HepG2 (cell line): ENCODE data around the gene TEKT5. TPM values are rescaled to one million over a fixed set of nuclear protein-coding genes. Genes with fewer than 3 reads are reported as not detected.

Source experiments
- ATAC-seq: fragments of 200-7000 bp; cut with Tn5 transposase; 3 replicates; pipeline ENCODE4 v1.9.1; 2020; ENCODE audit warnings: mild to moderate bottlenecking, moderate library complexity
- BruUV-seq: library from RNA; stranded (reverse); fragments of 400-500 nt; replicated peaks from 2 replicates; lab custom pipeline; 2021; lab: Mats Ljungman, UMichigan
- CTCF ChIA-PET: fragments of 300-600 bp; formaldehyde crosslinking; extraction: SDS; loops from one replicate; lab custom pipeline; 2021; ENCODE audit warnings: low total read pairs, inconsistent platforms, low intra/inter-chr PET ratio; lab: Yijun Ruan, JAX
- POLR2A ChIA-PET: fragments of 350-600 bp; sonication (Branson Sonifier 250); formaldehyde crosslinking; loops from one replicate; lab custom pipeline; 2020; ENCODE audit warnings: antibody characterized with exemption, inconsistent platforms; lab: Yijun Ruan, JAX
- DNase-seq: peaks from one replicate; pipeline ENCODE4 v3.0.0-alpha.2; 2015; ENCODE audit warnings: low spot score
- FAIRE-seq: peaks from 3 replicates; lab custom pipeline; 2011; peaks lifted over from hg19 to GRCh38; lab: Jason Lieb, UNC
- H2AFZ ChIP-seq: one replicate; pipeline ENCODE4 v1.6.1; 2011; ENCODE audit warnings: low read length, inconsistent platforms
- H3K27ac ChIP-seq: fragments of 300-600 bp; 3 replicates; pipeline ENCODE4 v1.8.0; 2011; ENCODE audit warnings: mixed run types, mild to moderate bottlenecking, mixed read lengths, low read length, inconsistent platforms; ENCODE audit not compliant: insufficient read depth; ENCODE audit errors: extremely low read length
- H3K27me3 ChIP-seq, 2 experiments: fragments of 200-600 bp in 1 of 2; 2 replicates in 1 of 2; 3 replicates in 1 of 2; pipeline versions ENCODE4 v1.6.0 to v1.8.0; 2011; ENCODE audit warnings: low read length in 2 of 2, mild to moderate bottlenecking in 2 of 2, moderate library complexity in 2 of 2, inconsistent platforms in 1 of 2; ENCODE audit not compliant: insufficient read depth in 2 of 2, control insufficient read depth in 1 of 2
- H3K36me3 ChIP-seq, 2 experiments: fragments of 200-600 bp in 1 of 2; replicated peaks in 1 of 2; 2 replicates in 1 of 2; 3 replicates in 1 of 2; pipeline versions ENCODE4 v1.5.1 to v1.8.0; 2011; ENCODE audit warnings: low read length in 2 of 2, inconsistent platforms in 1 of 2; ENCODE audit not compliant: insufficient read depth in 2 of 2, control insufficient read depth in 1 of 2
- H3K4me1 ChIP-seq: 2 replicates; pipeline ENCODE4 v1.5.1; 2012; ENCODE audit warnings: low read length, inconsistent platforms; ENCODE audit not compliant: insufficient read depth
- H3K4me2 ChIP-seq: 2 replicates; pipeline ENCODE4 v1.6.0; 2011; ENCODE audit warnings: low read depth, low read length, inconsistent platforms
- H3K4me3 ChIP-seq, 3 experiments: fragments of 200-600 bp in 1 of 3; sonication (generic), shearing (Covaris generic) in 1 of 3; replicated peaks in 1 of 3; 2 replicates each; pipeline ENCODE4 v1.5.1; 2011 to 2016; ENCODE audit warnings: low read length in 3 of 3, inconsistent platforms in 2 of 3, low read depth in 2 of 3, mild to moderate bottlenecking in 2 of 3, control low read depth in 1 of 3, mixed read lengths in 1 of 3; ENCODE audit not compliant: insufficient read depth in 1 of 3
- H3K79me2 ChIP-seq: one replicate; pipeline ENCODE4 v1.6.1; 2011; ENCODE audit warnings: low read length, inconsistent platforms; ENCODE audit not compliant: insufficient read depth
- H3K9ac ChIP-seq: 2 replicates; pipeline ENCODE4 v1.6.0; 2011; ENCODE audit warnings: mild to moderate bottlenecking, low read depth, low read length, inconsistent platforms; ENCODE audit not compliant: insufficient read depth
- H3K9me3 ChIP-seq: 2 replicates; pipeline ENCODE4 v1.5.1; 2012; ENCODE audit warnings: mild to moderate bottlenecking, low read length
- H4K20me1 ChIP-seq: 2 replicates; pipeline ENCODE4 v1.6.0; 2011; ENCODE audit warnings: inconsistent platforms, mild to moderate bottlenecking, low read length, moderate library complexity; ENCODE audit not compliant: insufficient read depth
- CCAR2 ChIP-seq: fragments of 200-400 bp; formaldehyde crosslinking; optimal IDR thresholded peaks from 2 replicates; pipeline ENCODE3; 2018; ENCODE audit warnings: low read depth, mild to moderate bottlenecking, low read length, moderate library complexity
- EHMT2 ChIP-seq: fragments of 200-600 bp; sonication (generic); IDR thresholded peaks from 2 replicates; pipeline ENCODE4 v1.7.0; 2017; ENCODE audit warnings: antibody characterized with exemption, low read depth, low read length, borderline replicate concordance
- ESRRA ChIP-seq: sonication (generic); formaldehyde crosslinking; IDR thresholded peaks from 2 replicates; pipeline ENCODE4 v1.5.1; 2020; ENCODE audit warnings: mild to moderate bottlenecking, low read depth, missing genetic modification reagents
- GZF1 ChIP-seq: sonication (generic); formaldehyde crosslinking; IDR thresholded peaks from 2 replicates; pipeline ENCODE4 v1.5.1; 2020; ENCODE audit warnings: mild to moderate bottlenecking, missing genetic modification reagents
- KDM5A ChIP-seq: fragments of 200-600 bp; sonication (generic); IDR thresholded peaks from 2 replicates; pipeline ENCODE4 v1.7.0; 2018; ENCODE audit warnings: antibody characterized with exemption, mild to moderate bottlenecking, low read length, borderline replicate concordance
- NFE2L2 ChIP-seq: fragments of 150-350 bp; IDR thresholded peaks from 2 replicates; pipeline ENCODE4 v1.6.1; 2014; ENCODE audit warnings: low read length
- NR2F6 ChIP-seq, 2 experiments: IDR thresholded peaks; 2 replicates each; pipeline ENCODE4 v1.6.1; 2016; ENCODE audit warnings: antibody characterized with exemption in 1 of 2, mild to moderate bottlenecking in 1 of 2
- NR3C1 ChIP-seq: sonication (generic); formaldehyde crosslinking; IDR thresholded peaks from 2 replicates; pipeline ENCODE4 v1.4.0; 2020; ENCODE audit warnings: missing genetic modification reagents
- SALL1 ChIP-seq: sonication (generic); formaldehyde crosslinking; IDR thresholded peaks from 2 replicates; pipeline ENCODE4 v1.8.0; 2022; ENCODE audit warnings: mild to moderate bottlenecking, missing genetic modification reagents
- ZNF225 ChIP-seq: sonication (generic); formaldehyde crosslinking; IDR thresholded peaks from 2 replicates; pipeline ENCODE4 v1.4.0; 2020; ENCODE audit warnings: mild to moderate bottlenecking, missing genetic modification reagents
- ZNF501 ChIP-seq: sonication (generic); formaldehyde crosslinking; IDR thresholded peaks from 2 replicates; pipeline ENCODE4 v1.5.1; 2020; ENCODE audit warnings: mild to moderate bottlenecking, moderate library complexity, missing genetic modification reagents
- ZSCAN30 ChIP-seq: sonication (generic); formaldehyde crosslinking; IDR thresholded peaks from 2 replicates; pipeline ENCODE4 v1.5.0; 2020; ENCODE audit warnings: mild to moderate bottlenecking, missing genetic modification reagents
- WGBS: methylation state at CpG from one replicate; pipeline ENCODE4 v1.1.6; 2017; ENCODE audit warnings: low lambda C conversion rate; 5-methylcytosine and 5-hydroxymethylcytosine counted together
- in situ Hi-C: cut with HindIII; loops from 2 replicates; pipeline ENCODE4 v1.10.0; 2017; ENCODE audit warnings: low pct_unique_long_range_greater_than_20kb; ENCODE audit not compliant: extremely low pct_ligation_motif_present
- intact Hi-C: fragments of 100-400 bp; cut with micrococcal nuclease; formaldehyde crosslinking; loops from one replicate; pipeline ENCODE4 v1.10.0; 2022; ENCODE audit not compliant: unreplicated experiment
- polyA plus RNA-seq, 8 experiments: library from polyadenylated mRNA; depleted of rRNA in 3 of 8; stranded (reverse) in 7 of 8; unstranded in 1 of 8; fragments of >200 nt; fragmentation: Illumina TruSeq in 4 of 8; extraction: Trizol in 4 of 8; gene quantifications; 2 replicates each; pipeline versions ENCODE4 v1.2.1 to v1.2.3, GENCODE V29; 2011 to 2016; ENCODE audit warnings: low read depth in 4 of 8, missing spikeins in 1 of 8, mixed read lengths in 1 of 8; ENCODE audit not compliant: insufficient read depth in 1 of 8
- total RNA-seq, 5 experiments: library from RNA; depleted of rRNA; stranded (reverse); fragments of >200 nt; fragmentation: Illumina TruSeq; extraction: Trizol; gene quantifications; 2 replicates each; pipeline ENCODE4 v1.2.3, GENCODE V29; 2016; ENCODE audit warnings: low read depth in 1 of 5
- TF ChIP-seq, protein P1 (sequence below): sonication (generic); formaldehyde crosslinking; IDR thresholded peaks from 2 replicates; pipeline ENCODE4 v1.8.1; 2023; ENCODE audit warnings: mild to moderate bottlenecking, missing genetic modification reagents, borderline replicate concordance
- TF ChIP-seq, protein P2 (sequence below): sonication (generic); formaldehyde crosslinking; IDR thresholded peaks from 2 replicates; pipeline ENCODE4 v1.8.0; 2022; ENCODE audit warnings: mild to moderate bottlenecking, missing genetic modification reagents, borderline replicate concordance
- TF ChIP-seq, protein P3 (sequence below): sonication (generic); formaldehyde crosslinking; IDR thresholded peaks from 2 replicates; pipeline ENCODE4 v1.5.0; 2020; ENCODE audit warnings: missing genetic modification reagents
- TF ChIP-seq, protein P4 (sequence below): sonication (generic); formaldehyde crosslinking; IDR thresholded peaks from 2 replicates; pipeline ENCODE4 v1.5.0; 2020; ENCODE audit warnings: mild to moderate bottlenecking, missing genetic modification reagents

Gene TEKT5
- total and polyA plus RNA-seq, 2 of the 13 experiments (the other 11 are each of a cell fraction or from before 2014, with no cell fraction given), result 0.16 TPM; not detected in 1

DNA sequence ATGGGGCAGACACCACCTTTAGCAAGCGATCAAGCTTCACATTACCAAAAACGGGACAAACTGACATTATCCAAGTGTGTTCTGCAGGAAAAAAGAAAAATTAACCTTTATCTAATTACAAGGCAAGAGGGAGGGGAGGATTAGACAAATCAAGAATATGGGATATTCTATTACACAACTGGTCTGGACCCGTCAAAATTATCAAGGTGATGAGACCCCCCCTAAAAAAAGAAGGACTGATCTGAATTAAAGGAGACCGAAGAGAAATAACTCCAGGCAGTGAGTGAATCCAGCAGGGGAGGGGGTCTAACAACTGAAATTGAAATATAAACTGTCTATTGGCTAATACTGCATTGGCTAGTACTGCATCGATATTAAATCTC lies 48.5 kb upstream of the TEKT5 start:
- Histone ChIP-seq H2AFZ (peak overlapping the region; percentile 57), H3K36me3 (peaks cover 3 to 10% of the 10 kb centered on the region in 2 experiments), H3K27me3 (no peaks in the 10 kb centered on the region; a peak in 1 of 5 replicates), H3K79me2 (no peaks in the 10 kb centered on the region), H3K9me3 (no peaks in the 10 kb centered on the region), H3K27ac (peak overlapping the region; percentile 94), H3K9ac (peak overlapping the region; percentile 95), H4K20me1 (no peaks in the 10 kb centered on the region), H3K4me1 (peaks cover 37% of the 10 kb centered on the region), H3K4me3 (peak overlapping the region; percentile 62 to 77 (median 74)), H3K4me2 (peak overlapping the region; percentile 89)
- BruUV-seq, result no TSS peak
- 22% methylated on average over 5 of the region's 5 CpGs for WGBS
- ChIA-PET POLR2A (interaction anchor here (0.8 to 2.2 kb wide), 27 partner anchors 11 to 513 kb away, joined by 3 to 31 read pairs (median 5); partner anchors contain the start of genes ATF7IP2, EMP2 and SOCS1), CTCF (no interaction called here)
- TF ChIP-seq EHMT2, result 0 out of 2 replicates have a peak, but pooled peaks have one; percentile 5
- no peak for TF ChIP-seq ZNF501 (CRISPR knock-in tag)
- TF ChIP-seq, protein P1, sequence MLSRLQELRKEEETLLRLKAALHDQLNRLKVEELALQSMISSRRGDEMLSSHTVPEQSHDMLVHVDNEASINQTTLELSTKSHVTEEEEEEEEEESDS (CRISPR knock-in tag), result no peak
- TF ChIP-seq, protein P2, sequence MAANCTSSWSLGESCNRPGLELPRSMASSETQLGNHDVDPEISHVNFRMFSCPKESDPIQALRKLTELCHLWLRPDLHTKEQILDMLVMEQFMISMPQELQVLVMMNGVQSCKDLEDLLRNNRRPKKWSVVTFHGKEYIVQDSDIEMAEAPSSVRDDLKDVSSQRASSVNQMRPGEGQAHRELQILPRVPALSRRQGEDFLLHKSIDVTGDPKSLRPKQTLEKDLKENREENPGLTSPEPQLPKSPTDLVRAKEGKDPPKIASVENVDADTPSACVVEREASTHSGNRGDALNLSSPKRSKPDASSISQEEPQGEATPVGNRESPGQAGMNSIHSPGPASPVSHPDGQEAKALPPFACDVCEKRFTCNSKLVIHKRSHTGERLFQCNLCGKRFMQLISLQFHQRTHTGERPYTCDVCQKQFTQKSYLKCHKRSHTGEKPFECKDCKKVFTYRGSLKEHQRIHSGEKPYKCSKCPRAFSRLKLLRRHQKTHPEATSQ (CRISPR knock-in tag), result no peak
- no peak for TF ChIP-seq CCAR2
- TF ChIP-seq NFE2L2, result peak; percentile 13; the same call in 1 of the 2 replicates
- TF ChIP-seq ESRRA, result no peak
- TF ChIP-seq, protein P3, sequence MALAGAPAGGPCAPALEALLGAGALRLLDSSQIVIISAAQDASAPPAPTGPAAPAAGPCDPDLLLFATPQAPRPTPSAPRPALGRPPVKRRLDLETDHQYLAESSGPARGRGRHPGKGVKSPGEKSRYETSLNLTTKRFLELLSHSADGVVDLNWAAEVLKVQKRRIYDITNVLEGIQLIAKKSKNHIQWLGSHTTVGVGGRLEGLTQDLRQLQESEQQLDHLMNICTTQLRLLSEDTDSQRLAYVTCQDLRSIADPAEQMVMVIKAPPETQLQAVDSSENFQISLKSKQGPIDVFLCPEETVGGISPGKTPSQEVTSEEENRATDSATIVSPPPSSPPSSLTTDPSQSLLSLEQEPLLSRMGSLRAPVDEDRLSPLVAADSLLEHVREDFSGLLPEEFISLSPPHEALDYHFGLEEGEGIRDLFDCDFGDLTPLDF (CRISPR knock-in tag), result no peak
- TF ChIP-seq NR2F6 (IDR thresholded peaks at IDR 0.05), result no peak
- TF ChIP-seq NR2F6 (CRISPR knock-in tag; IDR thresholded peaks at IDR 0.05), result no peak
- TF ChIP-seq ZSCAN30 (CRISPR knock-in tag), result peak; percentile 83; the same call in 1 of the 2 replicates
- TF ChIP-seq GZF1 (CRISPR knock-in tag), result no peak
- TF ChIP-seq KDM5A, result peak; percentile 28; the same call in 1 of the 2 replicates
- TF ChIP-seq NR3C1 (CRISPR knock-in tag), result no peak
- no peak for TF ChIP-seq SALL1 (CRISPR knock-in tag)
- no peak for TF ChIP-seq ZNF225
- TF ChIP-seq, protein P4, sequence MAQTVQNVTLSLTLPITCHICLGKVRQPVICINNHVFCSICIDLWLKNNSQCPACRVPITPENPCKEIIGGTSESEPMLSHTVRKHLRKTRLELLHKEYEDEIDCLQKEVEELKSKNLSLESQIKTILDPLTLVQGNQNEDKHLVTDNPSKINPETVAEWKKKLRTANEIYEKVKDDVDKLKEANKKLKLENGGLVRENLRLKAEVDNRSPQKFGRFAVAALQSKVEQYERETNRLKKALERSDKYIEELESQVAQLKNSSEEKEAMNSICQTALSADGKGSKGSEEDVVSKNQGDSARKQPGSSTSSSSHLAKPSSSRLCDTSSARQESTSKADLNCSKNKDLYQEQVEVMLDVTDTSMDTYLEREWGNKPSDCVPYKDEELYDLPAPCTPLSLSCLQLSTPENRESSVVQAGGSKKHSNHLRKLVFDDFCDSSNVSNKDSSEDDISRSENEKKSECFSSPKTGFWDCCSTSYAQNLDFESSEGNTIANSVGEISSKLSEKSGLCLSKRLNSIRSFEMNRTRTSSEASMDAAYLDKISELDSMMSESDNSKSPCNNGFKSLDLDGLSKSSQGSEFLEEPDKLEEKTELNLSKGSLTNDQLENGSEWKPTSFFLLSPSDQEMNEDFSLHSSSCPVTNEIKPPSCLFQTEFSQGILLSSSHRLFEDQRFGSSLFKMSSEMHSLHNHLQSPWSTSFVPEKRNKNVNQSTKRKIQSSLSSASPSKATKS (CRISPR knock-in tag), result peak; percentile 70; the same call in 1 of the 2 replicates
- intact Hi-C loops, result no loop called here
- no peak for FAIRE-seq
- DNase-seq, result no peak
- no peak for ATAC-seq
- in situ Hi-C loops, result loop anchor here (5.0 kb wide), 1 partner anchor 179 kb away; no protein-coding TSS in a partner anchor
